Stimulated activated CD4-positive, alpha-beta T cell treated with anti-CD3 and anti-CD28 coated beads, TNF-alpha, amount 100 ng/mL, for 48 hours (primary cell): Measurements from ENCODE around the gene TEX30.
"Not testable (repeated sequence)": the region's sequence is repeated elsewhere in the genome, so short reads cannot be mapped to it uniquely, and the experiment has no call there.

Experiments used
- DNase-seq, 3 donors: peaks; one replicate each; pipeline ENCODE4 v3.0.0-alpha.2; 2020; ENCODE audit warnings: low read depth in 3 of 3

TEX30 gene

DNA sequence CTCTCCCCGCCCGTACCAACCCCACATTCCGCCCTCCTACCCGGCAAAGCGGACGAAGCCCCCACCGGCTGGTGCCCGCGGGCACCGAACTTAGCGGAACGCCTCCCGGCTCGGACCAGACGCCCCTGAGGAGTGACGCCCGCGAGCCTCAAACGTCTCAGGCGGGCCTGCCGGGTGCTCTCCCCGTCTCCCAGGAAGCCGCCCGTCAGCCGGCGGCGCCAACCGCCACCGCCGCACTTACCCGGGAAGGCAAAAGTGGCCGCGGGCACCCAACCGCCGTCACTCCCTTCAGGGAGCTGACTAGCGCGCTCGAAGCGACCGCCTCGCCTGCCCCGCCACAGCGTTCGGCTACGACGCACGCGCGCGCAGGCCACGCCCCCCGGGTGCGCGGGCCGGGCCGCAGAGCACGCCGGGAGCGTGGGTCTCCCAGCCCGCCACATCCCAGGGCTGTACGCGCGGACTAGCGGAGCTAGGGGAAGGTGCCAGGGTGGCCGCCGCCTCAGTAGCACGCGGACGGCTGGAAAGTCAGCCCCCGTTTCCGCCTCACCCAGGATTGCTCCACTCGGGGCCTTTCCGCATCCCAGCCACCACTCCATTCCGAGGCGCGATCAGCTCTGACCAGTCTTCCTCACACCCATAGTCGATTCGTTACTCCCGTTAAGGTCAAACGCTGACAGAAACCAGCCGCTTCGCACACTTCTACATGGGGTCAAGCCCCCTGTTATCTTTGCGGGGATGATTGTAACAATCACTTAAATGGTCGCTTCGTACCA lies at the start of gene TEX30:
TEX30 (minus strand) TSS at position 346 of the 773 bp plus-strand sequence. CDS start 3,760 bp downstream, outside the sequence.
- peak; percentile 70 to 83 (median 76) for DNase-seq

DNA sequence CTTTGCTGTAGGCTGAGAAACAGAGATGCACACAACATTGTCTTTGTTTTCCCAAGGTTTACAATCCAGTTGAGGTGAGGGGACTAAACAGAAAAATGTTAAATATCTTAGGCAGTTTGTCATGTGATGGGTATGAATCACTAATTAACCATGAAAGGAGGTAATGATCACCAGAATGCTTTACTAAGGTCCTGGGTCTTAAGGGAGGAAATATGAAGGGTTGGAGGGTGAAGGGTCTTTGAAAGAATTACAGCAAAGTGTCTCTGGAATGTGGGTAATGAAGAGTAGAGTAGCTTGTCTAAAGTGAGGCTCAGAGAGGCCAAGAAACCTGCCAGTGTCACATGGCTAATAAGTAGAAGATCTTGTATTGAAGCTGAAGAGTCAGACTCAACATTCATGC lies 44.3 kb upstream of the TEX30 start:
- no peak for DNase-seq

DNA sequence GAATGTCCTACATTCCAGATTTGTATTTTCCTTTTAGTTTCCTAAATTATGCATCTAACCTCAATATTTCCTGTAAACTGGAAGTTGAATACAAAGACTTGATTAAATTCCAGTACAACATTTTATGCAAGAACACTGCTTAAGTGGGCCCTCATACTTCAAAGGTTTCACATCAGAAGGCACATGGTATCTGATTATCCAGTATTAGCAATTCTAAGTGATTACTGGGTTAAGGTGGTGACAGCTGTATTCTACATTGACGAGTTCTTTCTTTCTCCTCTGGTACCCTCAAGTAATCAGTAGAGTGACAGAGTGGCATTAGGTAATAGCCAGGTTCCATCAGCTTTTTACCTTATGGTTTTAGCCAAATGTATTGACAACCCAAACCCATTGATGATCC lies 43.7 kb upstream of the TEX30 start:
- no peak for DNase-seq

DNA sequence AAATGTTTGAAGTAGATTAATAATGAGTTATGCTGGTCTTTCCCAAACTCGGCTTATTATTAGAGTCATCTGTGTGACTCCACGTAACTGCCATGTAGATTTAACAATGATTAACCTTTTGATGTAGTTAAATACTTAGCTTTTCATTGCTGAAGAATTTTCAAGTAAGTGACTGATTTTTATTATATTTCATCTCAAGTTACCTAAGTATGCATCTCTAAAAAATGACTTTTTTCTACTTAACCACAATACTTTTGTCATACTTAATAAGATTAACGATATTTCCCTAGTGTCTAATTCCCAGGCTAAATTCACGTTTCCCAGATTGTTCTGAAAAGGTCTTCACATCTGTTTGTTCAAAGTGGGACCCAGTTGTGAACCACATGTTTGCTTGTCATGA lies 43.1 kb upstream of the TEX30 start:
- no peak for DNase-seq

DNA sequence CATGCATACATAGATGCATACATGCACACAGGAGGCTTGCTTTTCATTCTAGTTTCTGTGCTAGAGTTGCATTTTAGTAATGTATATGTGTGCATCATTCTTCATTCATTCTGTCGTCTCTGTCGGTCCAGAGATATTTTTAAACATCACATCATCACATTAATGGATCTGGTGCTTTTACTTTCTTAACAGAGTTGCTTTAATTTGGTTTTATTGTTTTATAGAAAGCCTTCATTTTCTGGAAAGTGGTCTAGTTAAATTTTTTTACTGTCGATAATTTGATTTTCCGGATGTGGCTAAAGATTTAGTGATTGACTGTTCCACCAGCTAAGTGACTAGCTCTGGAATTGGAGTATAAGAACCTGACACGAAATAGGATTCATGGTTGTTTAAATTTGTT lies 42.2 kb upstream of the TEX30 start:
- DNase-seq, result no peak

DNA sequence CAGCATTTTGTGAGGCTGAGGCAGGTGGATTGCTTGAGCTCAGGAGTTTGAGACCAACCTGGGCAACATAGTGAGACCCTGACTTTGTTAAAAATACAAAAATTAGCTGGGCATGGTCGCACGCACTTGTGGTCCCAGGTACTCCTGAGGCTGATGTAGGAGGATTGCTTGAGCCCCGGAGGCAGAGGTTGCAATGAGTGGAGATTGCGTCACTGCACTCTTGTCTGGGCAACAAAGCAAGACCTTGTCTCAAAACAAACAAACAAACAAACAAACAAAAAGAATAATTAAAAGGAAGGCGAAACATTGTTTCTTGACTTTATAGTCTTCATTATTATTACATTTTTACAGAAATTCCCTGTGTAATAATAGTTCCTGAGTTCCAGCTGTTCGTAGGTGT lies 41.2 kb upstream of the TEX30 start:
- DNase-seq, result no peak

DNA sequence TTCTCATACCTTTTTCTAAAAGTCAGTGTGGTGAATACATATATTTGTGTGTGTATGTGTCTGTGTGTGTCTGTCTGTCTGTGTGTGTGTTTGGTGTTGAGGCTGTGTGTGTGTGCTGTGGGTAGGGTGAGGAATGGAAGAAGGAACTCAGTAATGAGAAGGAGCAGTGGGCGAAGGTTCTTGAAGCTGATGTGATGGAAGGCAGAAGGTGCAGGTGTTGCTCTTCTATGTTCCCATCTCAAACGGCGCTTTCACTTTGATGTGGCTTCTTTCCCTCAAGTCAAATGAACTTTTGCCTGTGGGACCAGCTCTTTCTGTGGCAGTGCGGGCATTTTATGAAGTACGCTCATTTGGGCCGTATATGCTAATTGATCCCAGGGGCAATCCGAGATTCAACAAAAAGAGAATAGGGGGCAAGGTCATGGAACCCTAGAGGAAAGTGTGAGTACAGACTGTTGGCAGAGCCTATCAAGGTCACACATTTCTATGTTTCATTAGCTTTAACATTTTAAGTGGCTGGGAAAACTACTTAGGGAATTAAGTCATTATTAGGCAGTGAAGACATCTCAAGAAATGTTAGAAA lies 40.5 kb upstream of the TEX30 start:
- no peak for DNase-seq

DNA sequence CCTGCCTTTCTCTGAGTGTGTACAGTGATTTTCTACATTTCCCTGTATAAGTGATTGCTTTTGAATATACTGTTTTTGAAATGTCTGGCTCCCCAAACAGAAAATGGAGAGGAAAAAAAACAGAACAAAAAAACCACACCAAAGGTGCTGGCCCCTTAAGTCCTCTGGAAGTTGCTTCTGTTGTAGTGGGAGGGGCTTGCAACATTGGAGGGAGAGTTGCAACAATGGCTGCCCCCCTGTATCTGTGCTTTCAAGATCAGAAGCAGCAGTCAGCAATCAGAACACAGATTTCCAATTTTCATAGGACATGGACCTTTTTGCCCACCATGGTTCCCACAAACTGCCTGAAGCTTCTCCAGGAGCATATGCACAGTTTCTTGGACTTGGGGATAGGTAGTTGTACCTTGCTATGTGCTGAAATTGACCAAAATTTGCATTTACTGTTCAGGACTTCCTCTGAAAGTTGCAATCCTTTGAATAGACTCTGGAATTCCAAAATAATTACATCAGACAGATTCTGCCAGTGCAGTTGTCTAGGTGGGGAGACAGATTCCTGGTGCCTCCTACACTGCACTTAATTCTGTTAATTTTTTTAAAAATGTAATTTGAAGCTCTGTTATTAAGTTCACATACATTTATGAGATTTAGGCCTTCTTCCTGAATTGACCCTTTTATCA lies 39.2 kb upstream of the TEX30 start:
- no peak for DNase-seq

GRCh38 chr13:102807699-102808098 lies 34.1 kb upstream of the TEX30 start:
- no peak for DNase-seq

DNA sequence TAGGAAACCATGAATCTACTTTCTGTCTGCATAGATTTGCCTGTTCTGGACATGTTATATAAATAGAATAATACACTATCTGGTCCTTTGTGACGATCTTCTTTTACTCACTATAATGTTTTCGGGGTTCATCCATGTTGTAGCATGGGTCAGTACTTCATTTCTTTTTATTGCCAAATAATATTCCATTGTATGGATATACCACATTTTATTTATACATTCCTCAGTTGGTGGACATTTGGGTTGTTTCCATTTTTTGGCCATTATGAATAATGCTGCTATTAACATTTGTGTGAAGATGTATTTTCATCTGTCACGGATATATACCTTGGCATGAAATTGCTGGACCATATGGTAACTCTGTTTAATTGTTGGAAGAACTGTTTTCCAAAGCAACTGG lies 32.1 kb upstream of the TEX30 start:
- DNase-seq, result no peak

DNA sequence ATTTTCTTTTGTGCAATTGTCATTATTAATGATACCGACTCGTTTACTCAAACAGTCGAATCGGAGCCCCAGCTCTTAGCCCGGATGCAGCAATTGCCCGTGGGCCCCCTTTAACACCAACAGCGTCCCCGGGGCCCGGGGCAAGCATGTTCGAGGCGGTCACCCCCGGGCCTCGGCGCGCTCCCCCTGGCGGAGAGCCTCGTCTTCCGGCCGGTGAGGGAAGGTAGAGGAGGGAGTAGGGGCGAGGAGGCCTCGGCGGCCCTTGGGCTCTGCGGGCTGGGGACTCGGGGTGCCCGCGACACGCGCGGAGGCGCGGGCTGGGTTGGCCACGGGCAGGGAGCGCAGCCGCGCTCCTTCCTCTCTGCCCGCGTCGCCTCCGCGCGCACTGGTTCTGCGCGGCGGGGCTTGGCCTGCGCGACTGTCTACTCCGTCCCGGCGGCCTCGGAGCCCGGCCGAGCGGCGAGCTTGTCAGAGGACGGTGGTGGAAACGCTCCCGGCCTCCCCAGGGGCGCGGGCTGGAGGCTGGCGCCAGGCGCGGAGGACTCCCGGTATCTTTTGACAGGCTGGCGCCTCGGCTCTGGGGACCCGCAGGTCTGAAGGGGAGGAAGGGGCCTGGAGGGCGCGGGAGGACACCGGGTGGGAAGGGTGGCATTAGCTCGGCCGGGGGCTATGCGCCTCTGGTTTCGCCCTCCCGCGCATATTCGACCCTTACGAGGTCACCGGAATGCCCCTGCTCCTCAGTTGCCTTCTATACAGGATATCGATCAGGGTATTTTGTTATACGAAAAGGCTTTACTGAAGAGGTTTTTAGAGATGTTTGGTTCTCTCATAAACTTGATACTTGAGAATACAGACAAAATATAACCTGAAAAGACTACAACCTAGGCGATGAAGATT lies 26.8 kb upstream of the TEX30 start:
- peak; percentile 64 to 76 (median 72) for DNase-seq

DNA sequence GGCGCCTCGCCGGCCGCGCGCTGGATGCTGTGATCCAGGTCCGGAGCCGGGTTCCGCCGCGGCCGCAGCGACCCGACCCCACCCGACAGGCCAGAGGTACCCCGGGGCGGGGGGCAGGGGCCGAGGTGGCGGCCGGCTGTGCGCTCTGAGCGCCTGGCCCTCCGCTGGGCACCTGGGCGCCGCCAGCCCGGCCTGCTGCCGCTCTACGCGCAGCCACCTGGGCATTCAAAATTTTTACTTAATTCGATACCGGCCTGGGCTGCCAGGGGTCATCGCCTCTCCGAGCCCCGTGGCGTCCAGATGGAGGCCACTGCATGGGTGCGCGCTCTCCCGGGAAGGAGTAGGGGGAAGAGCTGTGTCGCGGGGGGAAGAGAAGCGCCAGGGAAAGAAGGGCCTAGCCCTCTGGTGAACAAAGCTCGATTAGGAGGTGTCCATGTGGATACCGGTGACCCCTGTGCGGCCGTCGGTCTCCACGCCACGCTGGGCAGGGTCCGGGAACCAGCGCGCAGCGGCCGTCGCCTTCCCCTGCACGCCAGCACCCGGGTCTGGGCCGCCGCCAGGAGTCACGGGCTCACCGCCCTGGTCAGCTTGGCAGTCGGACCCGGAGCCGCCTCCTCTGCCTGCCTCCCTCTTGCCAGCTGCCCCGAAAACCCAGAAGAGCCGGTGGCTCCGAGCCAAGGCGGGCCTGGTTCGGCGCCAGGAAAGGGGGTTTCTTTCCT lies 26.0 kb upstream of the TEX30 start:
- peak in 1 of 3 donors; percentile 11 for DNase-seq

GRCh38 chr13:102798581-102799425 lies 25.2 kb upstream of the TEX30 start, which contains the start of the genes BIVM and POGLUT2:
TSS of gene BIVM (plus strand) at chr13:102799119. CDS start at chr13:102807268, 8,149 bp downstream.
TSS of gene POGLUT2 (minus strand) at chr13:102798976. CDS start at chr13:102798670, 306 bp downstream.
- DNase-seq, result peak; percentile 68 to 75 (median 71)

DNA sequence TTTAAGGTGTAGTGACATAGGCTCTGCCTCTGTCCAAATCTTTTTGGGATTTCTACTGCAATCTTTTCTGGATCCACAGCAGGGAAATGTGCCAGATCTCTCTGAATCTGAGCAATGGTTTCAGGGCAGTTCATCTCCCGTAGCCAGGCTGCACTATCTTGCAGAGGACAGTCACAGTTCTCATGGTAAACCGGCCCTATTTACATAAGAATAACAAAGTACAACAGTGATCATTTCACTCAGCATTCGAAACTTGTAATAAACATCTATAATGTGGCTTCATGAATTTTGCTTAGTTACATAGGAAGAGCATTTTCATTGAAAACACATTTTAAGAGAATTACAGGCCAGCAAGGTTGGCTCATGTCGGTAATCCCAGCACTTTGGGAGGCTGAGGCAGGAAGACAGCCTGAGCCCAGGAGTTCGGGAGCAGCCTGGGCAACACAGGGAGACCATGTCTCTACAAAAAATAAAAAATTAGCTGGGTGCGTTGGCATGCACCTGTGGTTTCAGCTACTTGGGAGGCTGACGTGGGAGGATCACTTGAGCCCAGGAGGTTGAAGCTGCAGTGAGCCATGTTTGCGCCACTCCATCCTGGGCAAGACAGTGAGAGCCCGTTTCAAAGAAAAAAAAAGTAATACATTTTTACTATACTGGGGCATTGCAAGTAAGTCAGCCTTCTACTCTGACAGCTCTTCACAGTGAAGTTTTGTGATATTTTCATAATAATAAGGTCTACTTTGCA lies 20.2 kb upstream of the TEX30 start:
- DNase-seq, result no peak

DNA sequence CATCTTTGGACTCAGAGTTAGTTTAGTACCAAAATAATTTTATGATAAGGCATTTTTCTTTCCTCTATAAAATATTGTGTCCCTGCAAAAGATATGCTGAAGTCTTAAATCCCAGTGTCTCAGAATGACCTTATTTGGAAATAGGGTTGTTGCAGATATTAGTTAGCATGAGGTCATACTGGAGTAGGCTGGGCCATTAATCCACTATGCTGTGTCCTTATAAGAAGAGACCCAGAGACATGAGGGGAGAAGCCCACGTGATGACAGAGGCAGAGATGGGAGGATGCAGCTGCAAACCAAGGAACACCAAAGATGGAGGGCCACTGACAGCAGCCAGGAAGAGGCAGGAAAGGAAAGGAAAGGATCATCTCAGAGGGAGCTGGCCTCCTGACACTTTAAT lies 18.8 kb upstream of the TEX30 start:
- DNase-seq, result no peak

GRCh38 chr13:102788683-102789082 lies 15.1 kb upstream of the TEX30 start:
- DNase-seq, result no peak

- DNase-seq, result no peak
These were observed 10.9 kb upstream of the TEX30 start for GRCh38 chr13:102784483-102784882.

- no peak for DNase-seq
These were observed 8.0 kb upstream of the TEX30 start for GRCh38 chr13:102781591-102781990.

DNA sequence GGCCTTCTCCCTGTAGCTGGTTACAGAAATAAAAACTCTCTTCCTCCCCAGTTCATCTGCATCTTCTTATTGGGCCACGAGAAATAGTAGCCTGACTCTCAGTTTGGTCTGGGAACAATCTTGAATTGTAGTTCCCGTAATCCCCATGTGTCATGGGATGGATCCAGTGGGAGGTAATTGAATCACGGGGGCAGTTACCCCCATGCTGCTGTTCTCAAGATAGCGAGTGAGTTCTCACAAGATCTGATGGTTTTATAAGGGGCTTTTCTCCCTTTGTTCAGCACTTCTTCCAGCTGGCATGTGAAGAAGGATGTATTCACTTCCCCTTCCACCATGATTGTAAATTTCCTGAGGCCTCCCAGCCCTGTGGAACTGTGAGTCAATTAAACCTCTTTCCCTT lies 7.1 kb upstream of the TEX30 start:
- not testable (repeated sequence) for DNase-seq
